PC-3 (cell line): ENCODE measurements around the gene RCOR1. TPM values are rescaled to one million over a fixed set of nuclear protein-coding genes. Genes with fewer than 3 reads are reported as not detected.

ENCODE experiments used
- ATAC-seq: fragments of 200-7000 bp; cut with Tn5 transposase; 2 replicates; pipeline ENCODE4 v1.9.1; 2020; ENCODE audit warnings: mild to moderate bottlenecking, moderate library complexity
- BruUV-seq: library from RNA; stranded (reverse); fragments of 400-500 nt; replicated peaks from 2 replicates; lab custom pipeline; 2021; lab: Mats Ljungman, UMichigan
- CTCF ChIA-PET: fragments of 300-600 bp; sonication (Branson Sonifier 250); formaldehyde crosslinking; loops from one replicate; lab custom pipeline; 2022; ENCODE audit warnings: antibody characterized with exemption; lab: Charles Lee
- POLR2A ChIA-PET: fragments of 300-600 bp; sonication (Branson Sonifier 250); formaldehyde crosslinking; loops from one replicate; lab custom pipeline; 2022; ENCODE audit warnings: antibody characterized with exemption; ENCODE audit not compliant: unreplicated experiment; lab: Charles Lee
- DNase-seq: peaks from one replicate; pipeline ENCODE4 v3.0.0-alpha.2; 2015
- H2AFZ ChIP-seq: fragments of 300-600 bp; sonication (generic); 2 replicates; pipeline ENCODE4 v1.6.0; 2016; ENCODE audit warnings: antibody characterized with exemption, low read length
- H3F3A ChIP-seq: fragments of 300-600 bp; sonication (generic); one replicate; pipeline ENCODE4 v1.6.0; 2017; ENCODE audit warnings: antibody characterized with exemption, low read length, control low read depth, mild to moderate bottlenecking; ENCODE audit not compliant: unreplicated experiment
- H3K27ac ChIP-seq: fragments of 300-600 bp; sonication (generic); 2 replicates; pipeline ENCODE4 v1.5.1; 2016; ENCODE audit warnings: mild to moderate bottlenecking, low read length
- H3K27me3 ChIP-seq: fragments of 300-600 bp; sonication (generic); 2 replicates; pipeline ENCODE4 v1.6.1; 2016; ENCODE audit warnings: low read length, mixed read lengths
- H3K36me3 ChIP-seq: fragments of 300-600 bp; sonication (generic); 2 replicates; pipeline ENCODE4 v1.6.1; 2016; ENCODE audit warnings: low read depth, mixed run types, low read length, mixed read lengths
- H3K4me1 ChIP-seq: fragments of 300-600 bp; sonication (generic); 2 replicates; pipeline ENCODE4 v1.5.1; 2016; ENCODE audit warnings: low read length; ENCODE audit not compliant: insufficient read depth
- H3K4me2 ChIP-seq: fragments of 300-600 bp; sonication (generic); 2 replicates; pipeline ENCODE4 v1.6.0; 2016; ENCODE audit warnings: low read length
- H3K4me3 ChIP-seq: fragments of 300-600 bp; sonication (generic); 2 replicates; pipeline ENCODE4 v1.5.1; 2016; ENCODE audit warnings: mild to moderate bottlenecking, low read length, mixed read lengths
- H3K79me2 ChIP-seq: fragments of 300-600 bp; sonication (generic); 2 replicates; pipeline ENCODE4 v1.6.1; 2017; ENCODE audit warnings: low read length, mixed read lengths
- H3K9ac ChIP-seq: fragments of 300-600 bp; sonication (generic); 2 replicates; pipeline ENCODE4 v1.6.0; 2016; ENCODE audit warnings: mild to moderate bottlenecking, low read length
- H3K9me2 ChIP-seq: fragments of 300-600 bp; sonication (generic); replicated peaks from 2 replicates; pipeline ENCODE4 v1.6.1; 2016; ENCODE audit warnings: mixed run types, low read length, mixed read lengths
- H3K9me3 ChIP-seq: fragments of 300-600 bp; sonication (generic); 2 replicates; pipeline ENCODE4 v1.6.1; 2016; ENCODE audit warnings: low read length, mixed read lengths
- H4K20me1 ChIP-seq: fragments of 300-600 bp; sonication (generic); 2 replicates; pipeline ENCODE4 v1.6.1; 2016; ENCODE audit warnings: low read length, mixed read lengths
- EZH2 ChIP-seq: fragments of 300-600 bp; sonication (generic); IDR thresholded peaks from one replicate; pipeline ENCODE4 v1.6.1; 2017; ENCODE audit warnings: antibody characterized with exemption, mild to moderate bottlenecking, low read length; ENCODE audit not compliant: unreplicated experiment
- EZH2phosphoT487 ChIP-seq: fragments of 300-600 bp; sonication (generic); IDR thresholded peaks from 2 replicates; pipeline ENCODE4 v1.6.1; 2018; ENCODE audit warnings: mild to moderate bottlenecking, antibody characterized with exemption, low read length, borderline replicate concordance
- intact Hi-C: fragments of 100-400 bp; cut with micrococcal nuclease; formaldehyde crosslinking; loops from 2 replicates; pipeline ENCODE4 v1.9.0; 2023
- total RNA-seq: library from RNA; depleted of rRNA; stranded (reverse); fragments of >200 nt; gene quantifications from 2 replicates; pipeline ENCODE4 v1.2.3, GENCODE V29; 2014
- TF ChIP-seq, protein P1 (sequence below): fragments of 300-600 bp; sonication (generic); conservative IDR thresholded peaks from 2 replicates; pipeline ENCODE4 v1.5.1; 2017; ENCODE audit warnings: antibody characterized with exemption, low read depth, mild to moderate bottlenecking, low read length

RCOR1 gene
- total RNA-seq, 1 experiment from 2014 or later, result 22.2 TPM

DNA sequence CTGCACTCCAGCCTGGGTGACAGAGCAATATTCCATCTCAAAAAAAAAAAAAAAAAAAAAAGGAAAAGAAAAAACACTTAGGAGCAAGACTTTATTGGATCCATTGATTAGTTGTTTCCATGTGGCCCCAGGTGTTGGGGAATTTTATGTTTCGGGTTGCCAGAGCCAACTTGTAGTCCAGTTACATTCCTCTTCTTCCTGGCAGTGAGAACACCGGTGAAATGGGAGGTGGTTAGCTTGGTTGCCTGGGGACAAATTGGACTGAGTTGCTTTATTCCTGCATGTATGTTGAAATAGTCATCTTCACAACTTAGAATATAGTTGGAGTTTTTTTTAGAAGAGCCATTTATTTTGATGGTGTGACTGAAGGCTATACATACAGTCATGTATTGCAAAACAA, 12.6 kb downstream of the RCOR1 start:
- intact Hi-C loops, result no loop called here
- peaks cover 3% of the 10 kb centered on the region; the same call in 1 of the 2 replicates for H3K4me1 ChIP-seq
- no peaks in the 10 kb centered on the region for H3K9me3 ChIP-seq
- no peak overlapping the region for H3K27ac ChIP-seq
- DNase-seq, result peak; percentile 31
- peaks cover 98% of the 10 kb centered on the region for H3K79me2 ChIP-seq
- peak; percentile 51 for ATAC-seq
- no peaks in the 10 kb centered on the region for H3F3A ChIP-seq
- H3K9me2 ChIP-seq, result no peaks in the 10 kb centered on the region
- no peak overlapping the region for H2AFZ ChIP-seq
- H3K27me3 ChIP-seq, result no peaks in the 10 kb centered on the region
- no peak for TF ChIP-seq EZH2
- TF ChIP-seq EZH2phosphoT487, result no peak
- TF ChIP-seq, protein P1, sequence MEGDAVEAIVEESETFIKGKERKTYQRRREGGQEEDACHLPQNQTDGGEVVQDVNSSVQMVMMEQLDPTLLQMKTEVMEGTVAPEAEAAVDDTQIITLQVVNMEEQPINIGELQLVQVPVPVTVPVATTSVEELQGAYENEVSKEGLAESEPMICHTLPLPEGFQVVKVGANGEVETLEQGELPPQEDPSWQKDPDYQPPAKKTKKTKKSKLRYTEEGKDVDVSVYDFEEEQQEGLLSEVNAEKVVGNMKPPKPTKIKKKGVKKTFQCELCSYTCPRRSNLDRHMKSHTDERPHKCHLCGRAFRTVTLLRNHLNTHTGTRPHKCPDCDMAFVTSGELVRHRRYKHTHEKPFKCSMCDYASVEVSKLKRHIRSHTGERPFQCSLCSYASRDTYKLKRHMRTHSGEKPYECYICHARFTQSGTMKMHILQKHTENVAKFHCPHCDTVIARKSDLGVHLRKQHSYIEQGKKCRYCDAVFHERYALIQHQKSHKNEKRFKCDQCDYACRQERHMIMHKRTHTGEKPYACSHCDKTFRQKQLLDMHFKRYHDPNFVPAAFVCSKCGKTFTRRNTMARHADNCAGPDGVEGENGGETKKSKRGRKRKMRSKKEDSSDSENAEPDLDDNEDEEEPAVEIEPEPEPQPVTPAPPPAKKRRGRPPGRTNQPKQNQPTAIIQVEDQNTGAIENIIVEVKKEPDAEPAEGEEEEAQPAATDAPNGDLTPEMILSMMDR, result no peak
- H3K9ac ChIP-seq, result no peak overlapping the region
- ChIA-PET POLR2A (interaction anchor here (0.7 kb wide), 1 partner anchor 87 kb away, joined by 10 read pairs; no protein-coding TSS in a partner anchor), CTCF (interaction anchor here (0.6 to 1.1 kb wide), 2 partner anchors 11 to 651 kb away, joined by 3 to 7 read pairs; no protein-coding TSS in a partner anchor)
- BruUV-seq, result no TSS peak
- H4K20me1 ChIP-seq, result peaks cover 59% of the 10 kb centered on the region
- H3K4me2 ChIP-seq, result no peak overlapping the region
- no peak overlapping the region for H3K4me3 ChIP-seq
- peaks cover 4% of the 10 kb centered on the region for H3K36me3 ChIP-seq

DNA sequence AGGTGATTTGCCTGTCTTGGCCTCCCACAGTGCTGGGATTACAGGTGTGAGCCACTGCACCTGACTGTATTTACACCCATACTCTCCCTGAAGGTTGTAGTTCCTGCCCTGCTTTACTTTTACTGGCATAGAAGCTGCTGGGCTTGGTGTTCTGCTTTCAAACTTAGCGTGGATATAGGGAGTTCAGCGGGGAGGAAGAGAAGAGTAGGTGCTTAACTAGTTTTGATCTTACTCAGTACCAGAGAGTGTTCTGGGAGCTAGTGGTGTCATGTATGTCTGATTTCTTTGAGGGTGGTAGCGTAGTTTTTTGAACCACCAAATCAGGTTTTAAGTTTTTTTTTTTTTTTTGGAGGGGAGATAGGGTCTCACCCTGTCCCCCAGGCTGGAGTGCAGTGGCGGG, 13.8 kb downstream of the RCOR1 start:
- BruUV-seq, result no TSS peak
- Histone ChIP-seq H2AFZ (no peak overlapping the region), H3K9ac (no peak overlapping the region), H3K4me3 (no peak overlapping the region), H3K79me2 (peaks cover 100% of the 10 kb centered on the region), H4K20me1 (peaks cover 63% of the 10 kb centered on the region), H3K9me3 (no peaks in the 10 kb centered on the region), H3K27me3 (no peaks in the 10 kb centered on the region), H3K4me2 (no peak overlapping the region), H3K4me1 (peaks cover 3% of the 10 kb centered on the region; the same call in 1 of the 2 replicates), H3K9me2 (no peaks in the 10 kb centered on the region), H3K36me3 (peaks cover 4% of the 10 kb centered on the region), H3F3A (no peaks in the 10 kb centered on the region), H3K27ac (no peak overlapping the region)
- intact Hi-C loops, result no loop called here
- ATAC-seq, result no peak
- ChIA-PET CTCF (no interaction called here), POLR2A (no interaction called here)
- TF ChIP-seq, protein P1, result no peak
- TF ChIP-seq EZH2, result no peak
- TF ChIP-seq EZH2phosphoT487, result no peak
- no peak for DNase-seq

DNA sequence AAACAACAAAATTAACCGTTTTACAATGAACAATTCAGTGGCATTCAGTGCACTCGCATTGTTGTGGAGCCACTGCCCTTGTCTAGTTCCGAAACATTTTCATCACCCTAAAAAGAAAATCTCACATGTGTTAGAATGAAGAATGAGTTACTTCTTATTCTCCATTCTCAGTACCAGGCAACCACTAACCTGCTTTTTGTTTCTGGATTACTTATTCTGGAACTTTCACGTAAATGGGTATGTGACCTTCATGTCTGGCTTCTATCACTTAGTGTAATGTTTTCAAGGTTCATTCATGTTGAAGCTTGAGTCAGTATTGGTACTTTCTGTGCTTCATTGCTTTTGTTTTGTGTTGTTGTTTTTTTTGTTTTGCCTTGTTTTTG, 15.6 kb downstream of the RCOR1 start:
- BruUV-seq, result no TSS peak

More for the DNA sequence above, 15.6 kb downstream of the RCOR1 start:
- Histone ChIP-seq H3K27ac (no peak overlapping the region), H2AFZ (no peak overlapping the region), H3K4me3 (no peak overlapping the region), H3K9ac (no peak overlapping the region), H3K4me1 (peaks cover 3% of the 10 kb centered on the region; the same call in 1 of the 2 replicates), H3K79me2 (peaks cover 100% of the 10 kb centered on the region), H3K27me3 (no peaks in the 10 kb centered on the region), H4K20me1 (peaks cover 64% of the 10 kb centered on the region), H3K4me2 (no peak overlapping the region), H3K36me3 (peaks cover 8% of the 10 kb centered on the region), H3F3A (no peaks in the 10 kb centered on the region), H3K9me2 (no peaks in the 10 kb centered on the region), H3K9me3 (no peaks in the 10 kb centered on the region)
- no peak for DNase-seq
- CTCF ChIA-PET, result no interaction called here
- TF ChIP-seq, protein P1, result no peak
- TF ChIP-seq EZH2phosphoT487 (no peak), EZH2 (no peak)
- POLR2A ChIA-PET, result no interaction called here
- intact Hi-C loops, result no loop called here
- ATAC-seq, result no peak
